ENCODE results near the gene MAPK8IP1.
A peak's percentile ranks its signal among the peaks of the same experiment; 100 is the strongest.
"Not testable (repeated sequence)": the region's sequence is repeated elsewhere in the genome, so short reads cannot be mapped to it uniquely, and the experiment has no call there.

The MAPK8IP1 gene

DNA sequence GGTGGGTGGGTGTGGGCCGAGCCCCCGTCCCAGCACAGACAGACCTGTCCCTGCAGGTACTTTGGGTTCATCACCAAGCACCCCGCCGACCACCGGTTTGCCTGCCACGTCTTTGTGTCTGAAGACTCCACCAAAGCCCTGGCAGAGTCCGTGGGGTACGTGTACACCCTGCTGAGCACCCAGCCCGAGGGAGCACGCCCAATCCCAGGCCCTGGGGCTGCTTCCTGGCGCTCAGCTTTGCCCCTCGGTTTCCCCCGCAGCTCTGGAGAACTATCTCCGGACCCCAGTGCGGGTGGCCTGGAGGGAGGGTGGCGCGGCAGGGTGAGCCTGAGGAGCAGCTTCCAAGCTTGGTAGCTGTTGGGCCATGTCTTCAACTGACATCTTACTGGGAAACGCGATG is 19.6 kb downstream of the MAPK8IP1 start:
- Histone ChIP-seq H3K4me3 (no peak overlapping the region), H3K27ac (no peak overlapping the region)

DNA sequence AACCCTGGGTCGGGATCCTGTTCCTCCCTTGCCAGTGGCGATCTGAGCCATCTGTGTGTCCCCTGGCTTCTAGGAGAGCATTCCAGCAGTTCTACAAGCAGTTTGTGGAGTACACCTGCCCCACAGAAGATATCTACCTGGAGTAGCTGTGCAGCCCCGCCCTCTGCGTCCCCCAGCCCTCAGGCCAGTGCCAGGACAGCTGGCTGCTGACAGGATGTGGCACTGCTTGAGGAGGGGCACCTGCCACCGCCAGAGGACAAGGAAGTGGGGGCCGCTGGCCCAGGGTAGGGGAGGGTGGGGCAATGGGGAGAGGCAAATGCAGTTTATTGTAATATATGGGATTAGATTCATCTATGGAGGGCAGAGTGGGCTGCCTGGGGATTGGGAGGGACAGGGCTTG is 20.1 kb downstream of the MAPK8IP1 start:
- not testable (repeated sequence) for H3K27ac ChIP-seq

DNA sequence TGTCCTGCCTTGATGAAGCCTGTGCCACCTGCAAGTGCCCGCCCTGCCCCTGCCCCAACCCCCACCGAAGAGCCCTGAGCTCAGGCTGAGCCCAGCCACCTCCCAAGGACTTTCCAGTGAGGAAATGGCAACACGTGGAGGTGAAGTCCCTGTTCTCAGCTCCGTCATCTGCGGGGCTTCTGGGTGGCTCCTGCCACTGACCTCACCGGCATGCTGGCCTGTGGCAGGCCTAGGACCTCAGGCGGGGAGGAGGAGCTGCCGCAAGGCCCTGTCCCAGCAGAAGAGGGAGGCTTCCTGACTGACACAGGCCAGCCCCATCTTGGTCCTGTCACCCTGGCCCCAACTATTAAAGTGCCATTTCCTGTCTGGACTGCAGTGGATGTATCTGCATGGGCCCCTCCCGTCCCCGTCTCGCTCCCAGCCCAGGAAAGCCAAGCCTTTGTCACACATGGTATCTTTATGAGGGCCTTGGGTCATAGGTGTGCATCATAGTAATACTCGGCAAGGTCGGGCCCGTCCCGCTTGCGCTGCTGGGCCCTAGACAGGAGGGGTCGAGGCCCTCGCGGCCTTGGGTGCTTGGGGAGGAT is 20.7 kb downstream of the MAPK8IP1 start:
- Histone ChIP-seq H3K27ac (no peak overlapping the region), H3K4me3 (no peak overlapping the region)

More for the DNA sequence above, 20.1 kb downstream of the MAPK8IP1 start:
- not testable (repeated sequence) for H3K4me3 ChIP-seq

DNA sequence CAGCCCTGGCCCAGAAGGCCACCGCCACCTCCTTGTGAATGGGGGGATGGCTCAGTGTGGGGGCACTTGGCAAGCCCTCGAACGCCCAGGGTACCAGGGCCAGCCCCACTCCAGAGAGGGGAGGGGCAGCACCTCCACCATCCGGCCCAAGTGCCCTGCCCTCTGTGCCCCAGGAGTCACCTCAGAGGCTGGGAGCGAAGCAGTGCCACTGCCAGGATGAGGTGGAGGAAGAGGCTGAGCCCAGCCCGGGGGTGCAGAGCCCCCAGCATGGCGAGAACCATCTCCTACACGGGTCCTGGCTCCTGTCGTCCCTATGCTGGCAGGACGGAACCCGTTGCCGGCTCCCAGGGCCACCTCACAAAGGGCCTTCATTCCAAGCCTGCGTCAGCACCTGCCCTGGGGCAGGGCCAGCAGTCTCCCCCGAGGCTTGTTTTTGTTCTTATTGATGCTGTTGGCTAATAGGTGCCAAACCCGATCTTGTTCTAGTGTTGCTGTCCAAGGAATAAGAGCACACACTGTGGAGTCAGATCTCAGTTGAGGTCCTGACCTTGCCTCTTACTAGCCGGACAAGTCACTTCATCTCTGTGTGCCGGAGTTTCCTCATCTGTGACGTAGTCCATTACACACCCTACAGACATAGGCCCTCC is 21.6 kb downstream of the MAPK8IP1 start, which contains the start of gene FREY1:
Gene FREY1 (minus strand): TSS at position 307 of the 647 bp plus-strand sequence. CDS start 26 bp downstream, at position 281.
- H3K4me3 ChIP-seq, result no peak within 1 kb of the TSS
- no peak within 1 kb of the TSS for H3K27ac ChIP-seq

DNA sequence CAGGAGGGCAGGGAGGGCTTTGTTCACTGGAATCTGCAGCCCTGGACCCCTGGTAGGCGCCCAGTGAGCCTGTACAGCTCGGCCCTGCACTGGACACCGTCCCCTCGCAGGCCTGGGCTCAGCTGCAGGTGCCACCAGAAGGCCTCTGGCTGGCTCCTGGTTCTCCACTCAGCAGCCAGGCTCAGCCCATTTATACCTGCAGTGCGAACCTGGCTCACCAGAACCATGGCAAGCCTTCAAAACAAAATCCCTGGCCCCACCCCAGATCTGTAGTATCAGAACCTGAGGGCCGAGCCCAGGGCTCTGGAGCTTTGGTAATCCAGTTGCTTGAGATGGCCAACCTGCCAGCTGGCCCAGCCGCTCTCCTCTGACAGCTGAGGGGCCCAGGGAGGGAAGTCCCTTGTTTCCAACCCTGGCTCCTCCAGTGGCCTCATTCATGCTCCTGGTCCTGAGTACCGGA is 22.5 kb downstream of the MAPK8IP1 start:
- no peak overlapping the region for H3K4me3 ChIP-seq
- no peak overlapping the region for H3K27ac ChIP-seq

DNA sequence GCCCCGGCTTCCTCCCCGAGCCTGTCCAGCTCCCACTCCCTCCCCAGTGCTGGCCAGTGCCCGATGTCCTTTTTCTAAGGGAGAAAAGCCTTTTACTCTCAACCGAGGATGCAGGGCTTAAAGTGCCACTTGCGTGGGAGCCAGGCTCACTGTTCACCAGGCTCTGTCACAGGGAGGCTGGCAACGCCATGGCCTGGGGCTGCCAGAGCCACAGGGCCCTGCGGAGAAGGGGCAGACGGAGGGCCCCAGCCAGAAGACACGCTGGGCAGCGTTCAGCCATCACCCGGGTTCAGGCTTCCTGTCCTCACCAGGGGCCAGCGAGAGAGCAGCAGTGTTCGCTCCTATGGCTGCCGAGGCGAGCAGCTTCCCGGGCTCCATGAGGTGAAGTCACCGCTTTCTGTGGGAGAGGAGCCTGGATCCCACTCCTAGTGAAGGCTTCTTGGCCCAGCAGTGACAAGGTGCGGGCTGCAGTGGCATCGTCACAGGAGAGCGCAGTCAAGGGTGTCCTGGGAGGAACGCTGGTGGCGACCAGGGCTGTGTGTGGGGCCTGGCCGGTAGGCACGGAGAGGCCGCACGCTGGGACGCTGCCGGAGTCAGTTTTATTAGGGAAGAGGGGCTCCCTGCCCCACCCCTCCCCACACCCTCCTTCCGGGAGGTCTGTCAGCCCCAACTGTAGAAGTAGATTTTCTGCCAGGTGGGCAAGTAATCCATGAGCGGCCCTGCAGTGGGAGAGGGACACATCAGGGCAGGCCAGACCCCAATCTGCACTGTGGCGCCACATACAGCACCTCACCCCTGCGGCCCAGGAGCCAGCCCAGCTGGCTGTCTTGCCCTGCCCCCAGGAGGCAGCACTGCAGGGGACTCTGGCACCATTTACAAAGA is 24.4 kb downstream of the MAPK8IP1 start:
- Histone ChIP-seq H3K27ac (no peak overlapping the region), H3K4me3 (no peak overlapping the region)

DNA sequence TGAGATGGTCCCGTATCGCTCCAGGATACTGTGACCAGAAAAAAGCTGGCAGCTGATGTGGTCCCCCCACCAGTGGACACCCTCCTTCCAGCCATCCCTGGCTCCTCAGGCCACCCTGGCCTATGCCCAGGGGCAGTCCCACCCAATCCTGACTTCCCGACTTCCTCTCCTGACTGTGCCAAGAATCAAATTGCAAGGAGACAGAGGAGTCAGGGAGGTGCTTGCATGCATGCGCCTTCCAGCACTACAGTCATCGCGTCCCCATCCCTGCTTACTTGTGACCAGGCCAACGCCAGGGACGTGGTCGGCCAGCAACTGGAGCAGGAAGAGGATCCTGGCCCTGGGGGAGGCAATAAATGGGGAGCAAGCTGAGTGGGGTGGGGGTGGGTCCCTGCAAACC is 25.2 kb downstream of the MAPK8IP1 start:
- no peak overlapping the region for H3K27ac ChIP-seq

DNA sequence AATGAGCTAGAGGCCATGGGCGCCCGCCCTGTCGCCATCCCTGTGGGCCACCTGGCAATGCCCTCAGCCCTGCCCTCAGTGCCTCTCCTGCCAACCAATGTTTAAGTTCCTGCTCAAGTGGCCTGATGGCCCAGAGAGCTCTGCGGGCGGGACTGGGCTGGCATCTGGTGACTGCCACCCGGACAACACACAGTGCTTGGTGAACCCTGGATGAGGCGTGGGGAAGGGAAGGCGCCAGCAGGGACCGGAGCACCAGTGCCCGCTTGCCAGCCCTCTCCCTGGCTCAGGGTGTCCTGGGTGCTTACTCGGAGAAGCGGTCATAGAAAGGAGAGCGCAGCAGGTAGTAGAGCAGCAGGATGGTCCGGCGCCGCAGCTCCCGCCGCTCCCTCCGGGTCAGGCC is 28.1 kb downstream of the MAPK8IP1 start:
- no peak overlapping the region for H3K4me3 ChIP-seq
- peak overlapping the region in 1 of 21 experiments; percentile 36 for H3K27ac ChIP-seq

More for the DNA sequence above, 25.2 kb downstream of the MAPK8IP1 start:
- no peak overlapping the region for H3K4me3 ChIP-seq

DNA sequence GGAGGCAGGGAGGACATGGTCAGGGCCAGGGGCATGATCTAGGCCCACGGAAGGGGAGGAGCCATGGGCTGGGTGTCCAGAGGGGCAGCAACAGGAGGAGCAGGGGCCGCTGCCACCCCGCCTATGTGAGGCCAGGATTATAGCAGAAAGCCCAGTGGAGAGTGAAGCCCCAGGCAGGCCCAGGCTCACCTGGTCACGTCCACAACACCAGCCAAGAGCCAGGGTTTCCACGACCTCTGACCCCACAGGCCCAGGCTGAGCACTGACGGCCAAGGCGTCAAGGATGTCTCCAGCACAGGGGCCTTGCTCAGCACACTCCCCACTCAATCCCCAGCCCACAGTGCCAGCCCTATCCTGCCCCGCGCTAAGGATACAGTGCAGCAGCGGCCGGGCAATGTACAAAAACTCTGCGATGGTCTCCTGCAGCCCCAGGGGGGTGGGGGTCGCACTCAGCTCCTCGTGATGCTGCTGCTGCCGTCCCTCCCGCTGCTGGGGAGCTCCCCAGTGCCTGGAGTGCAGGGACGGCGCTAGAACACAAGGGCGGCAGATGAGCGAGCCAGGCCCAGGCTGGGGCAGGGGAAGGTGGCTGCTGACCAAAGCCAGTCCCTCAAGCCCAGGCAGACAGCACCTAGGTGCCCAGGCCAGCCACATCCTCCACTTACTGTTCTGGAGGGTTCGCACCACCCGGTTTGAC is 28.6 kb downstream of the MAPK8IP1 start:
- Histone ChIP-seq H3K4me3 (no peak overlapping the region), H3K27ac (peak overlapping the region in 1 of 21 experiments; percentile 36)

DNA sequence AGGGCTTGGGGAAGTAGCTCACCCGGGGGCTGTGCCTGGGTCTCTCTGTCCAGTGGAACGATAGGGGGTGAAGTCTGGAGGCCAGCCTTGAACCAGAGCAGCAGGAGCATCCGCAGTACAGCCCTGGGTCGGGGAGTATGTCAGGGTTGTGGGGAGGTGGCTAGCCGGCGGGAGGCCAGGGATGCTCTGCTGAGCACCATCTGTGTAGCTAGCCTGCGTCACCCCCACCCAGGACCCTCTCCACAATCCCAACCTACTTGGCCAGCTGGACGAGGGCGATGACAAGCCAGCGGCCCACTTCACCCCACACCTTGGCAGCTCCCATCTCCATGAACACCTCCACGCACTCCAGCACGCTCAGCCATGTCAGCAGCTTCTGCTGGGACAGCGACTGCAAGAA is 30.0 kb downstream of the MAPK8IP1 start:
- H3K4me3 ChIP-seq, result no peak overlapping the region
- H3K27ac ChIP-seq, result no peak overlapping the region

DNA sequence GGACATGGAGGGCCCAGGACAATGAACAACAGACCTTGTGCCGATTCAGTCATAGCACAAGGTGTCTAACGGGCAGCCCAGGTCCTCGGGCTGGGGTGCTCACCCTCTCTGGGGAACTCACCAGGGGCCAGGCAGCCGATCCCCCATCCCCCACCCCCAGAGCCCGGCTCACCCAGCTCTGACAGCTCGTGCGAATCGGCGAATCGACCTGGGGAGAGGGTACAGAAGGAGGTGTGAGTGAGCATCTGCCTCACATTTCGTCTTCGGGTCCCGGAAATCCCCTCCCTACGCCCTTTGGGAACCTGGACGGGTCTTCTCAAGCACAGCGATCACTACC is 31.8 kb downstream of the MAPK8IP1 start:
- peak overlapping the region; percentile 66 to 94 (median 78) for H3K4me3 ChIP-seq
- H3K27ac ChIP-seq, result peak overlapping the region; percentile 60 to 94 (median 89)

DNA sequence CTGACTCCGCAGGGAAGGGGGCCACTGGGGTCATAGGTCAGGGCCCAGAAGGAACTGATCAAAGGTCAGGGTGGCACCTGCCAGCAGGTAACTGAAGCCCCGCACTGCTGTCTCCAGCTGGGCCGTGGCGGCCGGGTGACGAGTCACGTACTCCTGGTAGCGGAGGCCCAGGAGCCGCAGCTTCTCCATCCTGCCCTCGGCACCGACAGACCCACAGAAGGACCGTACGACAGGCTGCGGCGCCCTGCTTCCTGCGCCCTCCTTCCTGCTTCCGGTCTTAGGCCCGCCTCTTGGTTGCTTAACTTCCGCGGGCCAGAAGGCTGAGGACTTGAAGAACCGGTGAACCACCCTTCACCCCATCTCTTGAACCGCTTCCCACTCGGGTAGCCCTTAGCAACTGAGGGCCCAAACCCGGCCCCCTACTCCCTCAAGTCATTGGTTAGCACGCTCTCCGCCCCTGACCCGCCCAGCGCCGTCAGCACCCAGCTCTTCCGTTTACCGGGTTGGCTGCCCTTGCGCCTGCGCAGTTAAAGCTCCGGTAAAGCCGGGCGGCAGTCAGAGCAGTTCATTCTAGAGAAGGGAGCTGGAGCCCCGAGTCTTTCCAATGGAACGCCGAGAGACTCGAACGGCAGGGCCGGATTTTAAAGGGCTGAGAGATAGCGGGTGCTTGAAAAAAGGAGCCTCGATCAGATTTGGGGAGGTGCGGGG is 32.3 kb downstream of the MAPK8IP1 start, which contains the start of gene PEX16:
Gene PEX16 (minus strand): TSS at position 255 of the 708 bp plus-strand sequence. CDS start 66 bp downstream, at position 189.
- Histone ChIP-seq H3K4me3 (peak within 1 kb of the TSS; percentile 66 to 94 (median 78)), H3K27ac (peak within 1 kb of the TSS; percentile 71 to 94 (median 89))

DNA sequence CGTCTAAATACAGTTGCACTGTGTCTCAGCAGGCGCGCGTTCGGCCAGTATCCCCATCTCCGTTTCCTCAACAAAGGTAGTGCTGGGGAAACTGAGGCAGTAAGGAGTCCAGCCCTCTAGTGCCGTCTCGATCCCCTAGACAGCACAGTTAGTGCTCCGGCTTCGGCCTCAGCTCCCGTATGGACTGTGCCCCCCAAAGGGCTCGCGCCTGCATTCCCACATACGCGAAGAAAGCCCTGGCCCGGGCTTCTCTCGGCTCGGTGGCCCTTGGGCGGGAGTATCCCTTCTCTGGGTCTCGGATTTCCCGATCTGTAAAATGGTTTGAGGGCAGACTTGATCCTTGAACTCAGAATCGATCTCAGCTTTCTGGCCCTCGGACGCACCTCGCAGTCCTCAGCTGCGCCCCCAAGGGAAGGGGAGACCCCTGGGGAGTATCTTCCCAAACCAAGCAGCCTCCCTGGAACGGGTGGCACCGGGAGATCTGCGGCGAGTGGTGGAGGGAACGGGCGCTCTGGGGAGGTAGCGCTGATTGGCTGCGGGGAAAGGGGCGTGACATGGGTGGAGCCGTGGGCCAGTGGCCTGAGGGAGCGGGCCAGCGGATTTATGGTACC is 33.0 kb downstream of the MAPK8IP1 start:
- Histone ChIP-seq H3K27ac (peak overlapping the region; percentile 50 to 94 (median 89)), H3K4me3 (peak overlapping the region; percentile 66 to 94 (median 78))

DNA sequence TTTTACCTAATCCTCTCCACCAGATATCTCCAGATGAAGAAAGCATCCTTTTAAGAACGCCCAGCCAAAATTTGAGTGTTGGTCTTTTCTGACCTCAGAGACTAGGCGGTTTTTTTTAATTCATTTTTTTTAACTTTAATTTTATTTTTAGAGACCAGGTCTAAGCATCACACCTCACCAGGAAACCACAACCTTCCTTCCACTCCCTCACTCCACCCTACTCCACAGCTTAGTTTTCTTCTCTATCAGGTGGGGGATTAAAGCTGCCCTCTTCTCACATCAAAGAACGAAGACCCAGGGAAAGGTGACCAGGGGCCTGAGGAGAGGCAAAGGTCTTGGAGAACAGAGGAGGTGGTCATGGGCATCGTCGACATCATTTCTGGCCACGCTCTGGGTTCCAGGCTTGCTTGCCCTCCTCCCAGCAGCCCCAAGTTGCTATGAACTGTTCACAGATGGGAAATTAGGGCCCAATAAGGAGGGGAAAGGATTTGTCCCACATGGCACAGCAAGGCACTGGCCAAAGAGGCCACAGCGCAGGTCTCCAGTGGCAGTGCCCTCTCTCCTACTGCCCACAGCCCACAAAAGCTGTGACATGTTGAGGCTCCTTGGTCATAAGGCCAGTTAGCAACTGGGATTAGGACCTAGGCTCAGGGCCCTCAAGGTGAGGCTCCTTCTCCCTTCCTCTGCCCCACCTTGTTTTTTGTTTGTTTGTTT is 33.7 kb downstream of the MAPK8IP1 start:
- Histone ChIP-seq H3K4me3 (peak overlapping the region; percentile 66 to 94 (median 78)), H3K27ac (peak overlapping the region in 8 of 21 experiments; percentile 81 to 94 (median 92))

DNA sequence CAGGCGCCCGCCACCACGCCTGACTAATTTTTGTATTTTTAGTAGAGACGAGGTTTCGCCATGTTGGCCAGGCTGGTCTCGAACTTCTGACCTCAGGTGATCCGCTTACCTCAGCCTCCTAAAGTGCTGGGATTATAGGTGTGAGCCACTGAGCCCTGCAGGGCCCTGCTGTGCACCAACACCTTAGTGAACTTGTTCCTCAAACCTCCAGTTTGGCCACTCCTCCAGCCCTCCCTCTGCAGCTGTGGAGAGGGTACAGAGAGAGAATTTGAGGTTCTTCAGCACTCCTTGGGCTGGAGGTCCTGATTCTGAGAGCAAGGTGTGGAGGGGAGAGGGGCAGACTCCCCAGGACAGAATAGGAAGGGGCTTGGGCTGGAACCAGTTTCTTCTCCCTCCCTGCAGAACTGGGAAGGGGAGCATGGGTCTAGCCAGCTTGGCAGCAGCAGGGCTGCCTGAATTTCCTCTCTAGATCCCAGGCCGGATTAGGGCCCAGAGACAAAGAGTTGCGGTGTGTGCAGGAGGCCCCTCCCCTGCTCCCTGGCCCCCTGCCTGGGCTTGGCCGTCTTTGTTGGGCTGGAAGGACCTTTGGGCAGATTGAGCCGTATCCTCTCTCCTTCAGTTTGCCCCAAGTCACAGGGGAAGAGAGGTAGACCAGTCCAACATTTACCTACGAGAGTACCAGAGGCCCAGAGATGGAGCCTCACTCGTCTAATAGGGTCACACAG is 34.5 kb downstream of the MAPK8IP1 start:
- H3K4me3 ChIP-seq, result no peak overlapping the region
- peak overlapping the region in 2 of 21 experiments; percentile 50 to 65 for H3K27ac ChIP-seq

DNA sequence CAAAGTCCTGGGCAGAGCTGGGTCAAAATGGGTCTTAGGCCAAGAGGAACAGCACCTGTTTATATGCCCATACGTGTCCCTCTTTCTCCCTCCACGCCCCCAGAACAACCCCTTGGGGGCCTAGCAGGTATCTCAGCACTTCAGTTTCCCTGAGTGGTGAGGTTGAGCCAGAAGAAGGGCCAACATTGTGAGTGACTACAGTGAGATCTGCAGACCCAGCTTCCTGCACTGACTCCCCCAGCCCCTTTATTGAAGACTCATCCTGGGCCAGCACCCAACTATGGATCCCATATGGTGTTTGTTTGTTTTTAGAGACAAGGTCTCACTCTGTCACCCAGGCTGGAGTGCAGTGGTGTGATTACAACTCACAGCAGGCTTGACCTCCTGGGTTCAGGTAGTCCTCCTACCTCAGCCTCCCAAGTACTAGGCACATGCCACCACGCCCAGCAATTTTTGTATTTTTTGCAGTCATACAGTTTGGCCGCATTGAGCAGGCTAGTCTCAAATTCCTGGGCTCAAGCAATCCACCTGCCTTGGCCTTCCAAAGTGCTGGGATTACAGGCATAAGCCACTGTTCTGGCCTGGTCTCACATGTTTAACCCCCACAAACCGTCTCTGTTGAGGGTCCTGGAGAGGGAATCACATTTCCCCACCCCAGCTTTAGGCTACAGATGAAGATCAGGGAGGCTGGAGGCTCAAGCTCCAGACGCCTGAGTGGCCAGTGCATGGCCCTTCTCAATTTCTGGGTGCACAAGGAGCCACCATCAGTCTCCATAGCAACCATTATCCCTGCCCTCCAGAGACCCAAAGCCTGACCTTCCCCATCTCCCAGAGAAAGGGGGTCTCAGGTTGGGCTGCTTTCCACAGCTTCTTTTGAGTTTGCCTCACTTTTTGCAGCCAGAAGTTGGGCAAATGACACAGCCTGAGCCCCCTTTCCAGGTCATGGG is 35.4 kb downstream of the MAPK8IP1 start:
- H3K27ac ChIP-seq, result peak overlapping the region in 3 of 21 experiments; percentile 19 to 65 (median 50)
- H3K4me3 ChIP-seq, result no peak overlapping the region

Data from skin epidermis (tissue), 12 donors.